IMR-90 (cell line): Measurements from ENCODE around the gene PPP1R1C.

Experiments
- BHLHE40 ChIP-seq: fragments of 150-350 bp; IDR thresholded peaks from 2 replicates; pipeline ENCODE4 v1.6.1; 2016; ENCODE audit warnings: mild to moderate bottlenecking, low read depth, low read length
- CTCF ChIP-seq: conservative IDR thresholded peaks from 2 replicates; pipeline ENCODE4 v1.5.1; 2012; ENCODE audit warnings: mild to moderate bottlenecking, low read depth, low read length, improper control_type of control experiment
- MXI1 ChIP-seq: IDR thresholded peaks from 2 replicates; pipeline ENCODE4 v1.6.1; 2012; ENCODE audit warnings: low read depth, mild to moderate bottlenecking, low read length, moderate library complexity, borderline replicate concordance
- POLR2A ChIP-seq: IDR thresholded peaks from 2 replicates; pipeline ENCODE4 v1.6.1; 2012; ENCODE audit warnings: mild to moderate bottlenecking, low read depth, low read length
- RFX5 ChIP-seq: IDR thresholded peaks from 2 replicates; pipeline ENCODE4 v1.8.0; 2012; ENCODE audit warnings: low read depth, mild to moderate bottlenecking, low read length, moderate library complexity
- SMC3 ChIP-seq: fragments of 150-350 bp; IDR thresholded peaks from 2 replicates; pipeline ENCODE4 v1.6.1; 2016; ENCODE audit warnings: low read depth, mild to moderate bottlenecking, antibody characterized with exemption, low read length, moderate library complexity
- TF ChIP-seq, protein P1 (sequence below): fragments of 150-350 bp; IDR thresholded peaks from 2 replicates; pipeline ENCODE4 v1.6.1; 2016; ENCODE audit warnings: low read depth, mild to moderate bottlenecking, low read length, moderate library complexity, borderline replicate concordance

GRCh38 chr2:182163878-182164277 lies 178.2 kb downstream of the PPP1R1C start:
- no peak for TF ChIP-seq SMC3
- no peak for TF ChIP-seq POLR2A
- TF ChIP-seq CTCF: no peak
- no peak for TF ChIP-seq RFX5
- TF ChIP-seq MXI1: no peak
- TF ChIP-seq BHLHE40: no peak
- TF ChIP-seq, protein P1, sequence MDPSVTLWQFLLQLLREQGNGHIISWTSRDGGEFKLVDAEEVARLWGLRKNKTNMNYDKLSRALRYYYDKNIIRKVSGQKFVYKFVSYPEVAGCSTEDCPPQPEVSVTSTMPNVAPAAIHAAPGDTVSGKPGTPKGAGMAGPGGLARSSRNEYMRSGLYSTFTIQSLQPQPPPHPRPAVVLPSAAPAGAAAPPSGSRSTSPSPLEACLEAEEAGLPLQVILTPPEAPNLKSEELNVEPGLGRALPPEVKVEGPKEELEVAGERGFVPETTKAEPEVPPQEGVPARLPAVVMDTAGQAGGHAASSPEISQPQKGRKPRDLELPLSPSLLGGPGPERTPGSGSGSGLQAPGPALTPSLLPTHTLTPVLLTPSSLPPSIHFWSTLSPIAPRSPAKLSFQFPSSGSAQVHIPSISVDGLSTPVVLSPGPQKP: no peak
